Stimulated activated CD4-positive, alpha-beta T cell treated with anti-CD3 and anti-CD28 coated beads, TNF-alpha, amount 100 ng/mL, for 24 hours (primary cell): ENCODE measurements around the gene PHACTR1.

ENCODE experiments used
- DNase-seq, 3 experiments: peaks; one replicate each; pipeline ENCODE4 v3.0.0-alpha.2; 2020; ENCODE audit warnings: low read depth in 3 of 3

PHACTR1 gene

DNA sequence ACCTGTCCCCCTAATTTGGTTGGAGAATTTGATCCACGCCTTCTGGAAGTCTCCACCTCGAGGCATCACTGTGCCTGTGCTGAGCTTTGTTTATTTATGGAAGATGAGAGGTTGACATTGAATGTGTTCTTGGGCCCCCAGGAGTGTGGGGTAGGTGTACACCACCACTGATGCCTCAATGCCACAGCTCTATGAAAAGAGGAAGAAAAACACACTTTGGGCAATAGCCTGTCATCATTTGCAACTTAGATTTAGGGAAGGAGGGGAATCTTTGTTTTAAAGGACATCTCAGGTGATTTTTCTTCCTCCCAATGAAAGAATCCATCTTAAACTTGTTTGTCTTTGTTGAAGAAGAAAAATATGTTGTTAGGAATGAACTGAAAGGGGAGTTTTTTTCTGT, 569.1 kb downstream of the PHACTR1 start:
- DNase-seq = no peak

DNA sequence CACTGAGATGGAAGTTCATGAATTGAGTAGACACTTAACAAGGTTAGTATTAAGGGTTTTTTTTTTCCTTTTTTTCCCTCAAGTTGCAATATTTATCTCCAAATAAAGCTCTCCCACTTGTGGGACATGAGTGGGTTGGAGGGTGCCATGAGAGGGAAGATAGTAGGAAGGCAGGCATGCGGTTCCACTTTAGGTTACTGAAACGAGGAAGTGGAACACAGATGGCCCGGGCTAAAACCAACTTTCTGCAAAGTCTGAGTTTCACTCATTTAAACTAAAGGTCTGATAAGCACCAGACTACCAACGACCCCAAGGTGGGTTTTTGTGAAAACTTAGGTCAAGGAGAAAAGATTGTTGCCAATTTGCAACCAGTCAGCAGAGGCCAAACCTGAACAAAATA, 569.6 kb downstream of the PHACTR1 start:
- no peak for DNase-seq

DNA sequence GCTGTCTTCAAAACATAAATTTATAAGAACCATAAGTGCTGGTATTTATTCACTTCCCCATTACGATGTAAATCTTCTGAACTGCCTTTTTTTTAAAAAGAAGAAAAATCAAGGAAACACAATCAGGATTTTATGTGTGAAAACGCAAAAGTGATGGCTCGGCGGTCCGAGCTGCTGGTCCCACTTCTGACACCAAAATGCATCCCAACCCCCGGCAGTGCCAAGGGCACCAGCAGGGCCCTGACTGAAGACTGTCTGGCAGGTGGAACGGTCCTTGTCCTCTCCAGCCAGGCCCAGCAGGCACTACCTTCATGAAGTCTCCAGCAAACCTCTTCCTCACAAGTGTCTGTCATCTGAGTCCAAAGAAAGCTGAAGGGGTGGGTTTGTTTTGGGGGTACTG, 570.5 kb downstream of the PHACTR1 start:
- DNase-seq = no peak

DNA sequence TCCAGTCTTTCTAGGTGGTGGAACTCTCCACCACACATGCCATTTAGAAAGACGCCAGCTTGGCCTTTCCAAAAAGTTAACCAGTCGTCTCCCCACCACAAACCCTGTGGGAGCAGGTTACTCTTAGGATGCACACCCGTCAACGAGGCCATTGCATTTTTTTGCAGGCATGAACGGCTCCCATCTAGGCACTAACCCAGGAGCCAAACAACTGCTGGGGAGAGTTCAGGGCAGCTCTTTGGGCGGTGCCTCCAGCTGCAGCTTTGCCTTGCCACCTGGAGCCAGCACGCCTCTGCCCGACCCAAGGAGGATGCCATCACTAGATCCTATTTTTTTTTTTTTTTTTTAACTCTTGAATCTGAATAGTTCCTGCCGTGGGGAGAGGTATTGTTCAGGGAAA, 571.9 kb downstream of the PHACTR1 start:
- DNase-seq = no peak

DNA sequence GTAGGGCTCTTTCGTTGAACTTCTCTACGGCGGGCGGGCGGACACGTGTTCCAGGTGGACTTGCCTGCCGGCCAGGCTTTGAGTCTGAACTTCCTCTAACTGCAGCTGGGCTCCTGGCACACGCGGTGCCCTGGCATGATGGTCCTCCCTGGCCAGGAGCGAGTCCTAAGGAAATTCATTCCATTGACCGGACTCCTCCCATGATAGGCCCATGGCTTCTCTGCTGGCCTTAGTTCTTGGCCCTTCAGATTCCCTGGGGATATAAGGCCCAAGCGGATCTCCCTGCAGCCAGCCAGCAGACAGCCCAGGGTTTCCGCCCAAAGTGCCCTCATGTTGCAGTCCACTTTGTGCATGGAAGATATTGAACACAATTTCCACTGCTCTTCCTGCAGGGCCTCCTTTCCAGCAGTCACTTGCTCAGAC, 572.4 kb downstream of the PHACTR1 start:
- DNase-seq = no peak

DNA sequence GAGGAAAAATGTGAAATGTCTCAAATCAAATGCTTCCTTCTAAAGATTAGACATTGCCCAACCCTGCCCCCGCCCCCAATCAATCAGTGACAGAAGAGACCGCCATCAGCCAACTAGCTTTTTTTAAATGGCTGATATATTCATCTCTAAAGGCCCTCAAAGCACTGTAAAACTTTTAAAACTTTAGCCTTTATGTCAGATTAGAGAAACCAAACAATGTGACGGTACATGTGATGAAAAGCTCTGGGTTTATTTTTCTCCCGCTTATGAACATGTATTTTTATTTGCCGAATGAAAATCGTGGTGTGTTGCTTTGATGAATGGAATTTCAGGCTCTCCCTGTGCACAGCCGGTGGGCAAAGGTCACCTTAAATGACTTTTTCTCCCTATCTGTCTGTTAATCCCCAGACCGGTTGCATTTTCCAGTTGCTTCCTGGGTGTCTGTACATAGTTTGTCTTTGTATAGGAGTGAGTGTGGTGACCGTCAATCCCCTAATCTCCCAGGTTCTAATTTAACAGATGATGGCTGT, 573.3 kb downstream of the PHACTR1 start:
- DNase-seq = no peak

DNA sequence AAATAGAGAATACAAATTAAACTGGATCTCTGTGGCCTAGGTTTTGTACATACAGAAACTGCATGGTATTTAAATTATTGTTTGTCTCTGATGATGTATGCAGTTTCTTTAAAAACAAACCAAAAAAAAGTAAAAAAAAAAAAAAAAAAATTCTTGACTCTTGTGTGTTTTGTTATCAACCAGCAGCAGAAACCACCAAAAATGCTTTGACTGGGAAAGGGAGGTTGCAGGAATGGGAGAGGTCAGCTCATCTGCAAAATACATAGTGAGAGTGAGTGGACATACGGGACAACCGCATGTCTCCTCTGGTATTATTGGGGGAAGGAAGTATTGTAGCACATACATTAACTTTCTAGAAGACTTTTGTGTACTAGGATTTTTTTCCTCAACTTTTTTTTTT, 573.8 kb downstream of the PHACTR1 start:
- DNase-seq = no peak

DNA sequence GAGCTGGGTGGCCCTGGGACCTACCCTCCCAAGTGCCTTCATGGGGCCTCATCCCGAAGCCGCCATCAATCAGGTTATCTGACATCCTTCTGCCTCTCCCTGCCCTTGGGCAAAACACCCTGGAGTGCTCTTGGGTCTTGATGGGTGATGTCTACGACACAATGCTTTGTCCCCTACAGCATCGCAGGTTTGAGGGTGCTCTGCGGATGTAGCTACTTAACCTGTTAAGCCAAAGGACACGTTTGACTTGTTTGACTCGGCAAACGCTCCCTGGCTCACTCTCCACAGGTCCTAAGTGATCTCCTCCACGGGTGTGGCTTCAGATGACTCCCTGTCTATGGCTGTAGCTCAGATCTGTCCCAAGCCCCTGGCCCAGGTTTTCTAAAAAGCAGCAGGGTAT, 576.2 kb downstream of the PHACTR1 start:
- no peak for DNase-seq

DNA sequence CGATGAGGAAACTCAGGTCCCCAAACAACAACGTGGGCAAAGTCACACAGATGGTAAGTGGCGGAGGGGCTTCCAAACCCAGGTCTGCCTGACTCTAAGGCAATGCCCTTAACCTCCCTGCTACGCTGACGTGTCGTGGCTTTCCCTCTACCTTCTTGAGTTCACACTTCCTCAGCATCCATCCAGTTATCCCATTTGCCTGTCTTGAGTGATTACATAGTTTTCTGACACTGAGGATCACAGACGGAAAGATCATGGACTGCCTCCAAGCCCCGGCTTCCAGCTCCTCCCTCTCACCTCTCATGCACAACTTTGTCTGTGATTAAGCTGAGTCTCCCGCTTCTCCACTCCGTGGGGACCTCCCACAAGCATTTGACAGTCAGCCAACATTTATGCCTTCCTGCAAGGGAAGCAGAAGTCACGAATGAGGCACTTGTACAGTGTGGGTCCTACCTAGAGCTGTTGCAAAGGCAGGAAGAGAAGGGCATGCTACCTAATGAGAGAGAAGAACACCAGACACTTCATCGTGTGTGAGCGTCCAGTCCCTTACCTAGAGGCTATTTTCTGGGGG, 578.0 kb downstream of the PHACTR1 start:
- DNase-seq = no peak

DNA sequence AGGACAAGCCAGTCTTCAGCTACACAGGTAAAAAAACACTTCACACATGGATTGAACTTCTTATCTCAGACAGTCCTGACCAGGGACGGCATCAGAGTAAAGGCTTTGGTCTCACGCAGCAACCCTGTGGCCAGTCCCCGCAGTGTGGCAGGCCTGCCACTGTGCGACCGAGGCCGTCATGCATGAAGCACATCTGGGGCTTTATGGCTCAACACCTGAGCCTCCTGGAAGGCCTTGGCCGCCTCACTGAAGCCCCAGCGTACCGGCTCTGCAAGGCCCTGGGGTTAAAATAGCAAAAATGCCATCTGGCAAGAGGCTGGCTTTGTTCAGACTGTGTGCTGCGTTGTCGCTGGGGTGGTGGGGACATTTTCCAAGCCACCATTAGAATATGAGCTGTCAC, 579.0 kb downstream of the PHACTR1 start:
- no peak for DNase-seq

DNA sequence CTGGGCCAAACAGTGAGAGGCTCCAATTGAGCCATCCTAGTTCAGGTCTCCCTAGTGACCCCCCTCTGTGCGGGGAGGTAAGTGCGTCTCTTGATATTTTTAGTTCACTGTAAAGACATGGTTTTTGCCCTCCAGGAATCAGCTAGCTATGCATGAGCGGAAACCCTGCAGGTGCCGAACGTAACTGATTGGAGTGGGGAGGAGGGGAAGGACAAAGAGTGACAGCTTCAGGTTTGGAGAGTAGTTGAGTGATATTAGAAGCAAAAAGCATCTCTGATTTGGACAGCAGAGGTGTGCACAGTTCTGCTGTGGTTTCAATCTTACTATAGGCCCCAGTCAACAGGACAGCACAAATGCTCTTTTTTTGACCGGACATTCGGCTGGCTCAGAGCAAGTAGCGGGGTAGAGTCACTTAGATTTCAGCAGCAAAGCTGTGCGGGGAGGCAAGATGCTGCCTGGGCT, 580.0 kb downstream of the PHACTR1 start:
- DNase-seq = no peak

DNA sequence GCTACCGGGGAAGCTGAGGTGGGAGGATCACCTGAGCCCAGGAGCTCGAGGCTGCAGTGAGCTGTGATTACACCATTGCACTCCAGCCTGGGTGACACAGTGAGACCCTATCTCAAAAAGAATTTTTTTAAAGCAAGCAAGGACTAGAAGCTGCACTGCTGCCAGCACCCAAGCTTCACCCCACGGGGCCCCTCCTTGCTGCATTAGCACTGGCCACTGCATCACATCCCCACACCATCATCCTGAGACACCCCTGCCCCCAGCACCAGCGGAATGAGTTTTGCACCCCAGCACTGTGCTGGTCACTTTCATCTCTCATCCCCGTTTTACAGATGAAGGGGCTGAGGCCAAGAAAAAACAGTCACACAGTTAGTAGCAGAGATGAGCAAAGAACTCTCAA, 580.8 kb downstream of the PHACTR1 start:
- no peak for DNase-seq

DNA sequence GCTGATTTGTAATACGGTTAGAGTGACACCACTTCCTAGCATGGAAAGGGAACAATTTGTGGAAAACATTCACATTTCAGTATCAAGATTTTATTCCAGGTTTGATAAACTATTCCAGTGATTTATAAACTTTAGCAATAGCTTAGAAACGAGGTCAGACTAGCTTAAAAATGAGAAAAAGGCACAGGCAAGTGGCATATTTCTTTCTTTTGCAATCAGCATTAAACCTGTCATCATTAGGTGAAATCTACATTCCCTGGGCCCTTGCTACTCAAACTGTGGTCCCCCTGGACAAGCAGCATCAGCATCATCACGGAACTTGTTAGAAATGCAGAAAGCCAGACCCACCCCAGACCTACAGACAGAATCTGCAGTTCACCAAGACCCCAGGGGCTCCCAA, 581.9 kb downstream of the PHACTR1 start:
- DNase-seq = no peak

DNA sequence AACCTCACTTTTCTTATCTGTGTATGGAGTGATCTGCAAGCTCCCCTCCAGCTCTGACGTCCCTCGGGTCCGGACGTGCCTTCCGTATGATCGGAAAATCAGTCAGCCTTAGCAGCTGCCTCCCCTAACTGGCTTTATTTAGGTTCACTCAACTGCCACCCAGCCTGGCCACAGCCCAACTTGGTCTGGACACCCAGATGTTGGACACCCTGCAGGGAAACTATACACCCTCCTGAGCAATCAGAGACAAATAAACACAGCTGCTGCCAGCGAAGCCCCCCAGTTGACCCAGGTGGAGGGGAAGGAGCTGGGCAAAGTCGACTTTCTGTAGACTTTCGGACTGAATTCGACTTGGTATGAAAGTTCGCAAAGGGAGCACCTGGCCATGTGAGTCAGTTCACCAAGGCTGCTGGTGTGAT, 582.8 kb downstream of the PHACTR1 start:
- no peak for DNase-seq

DNA sequence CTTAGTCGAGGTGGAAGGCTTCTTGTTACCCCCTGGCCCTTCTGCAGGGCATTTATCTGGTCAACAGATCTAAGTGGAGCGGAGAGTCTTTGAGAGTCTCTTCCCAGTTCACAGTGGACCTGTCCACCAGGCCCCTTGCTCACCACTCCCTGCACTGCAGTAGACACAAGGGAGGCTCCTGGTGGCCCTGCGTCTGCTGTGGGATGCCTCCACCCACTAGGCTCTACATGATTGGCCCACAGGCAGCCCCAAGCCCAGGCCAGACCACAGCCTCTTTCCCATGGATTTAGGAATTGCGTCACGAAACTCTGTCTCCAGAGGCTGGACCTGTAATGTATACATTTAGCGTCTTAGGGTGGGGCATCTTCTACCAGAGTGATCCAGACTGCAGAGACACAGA, 583.4 kb downstream of the PHACTR1 start:
- DNase-seq = no peak

DNA sequence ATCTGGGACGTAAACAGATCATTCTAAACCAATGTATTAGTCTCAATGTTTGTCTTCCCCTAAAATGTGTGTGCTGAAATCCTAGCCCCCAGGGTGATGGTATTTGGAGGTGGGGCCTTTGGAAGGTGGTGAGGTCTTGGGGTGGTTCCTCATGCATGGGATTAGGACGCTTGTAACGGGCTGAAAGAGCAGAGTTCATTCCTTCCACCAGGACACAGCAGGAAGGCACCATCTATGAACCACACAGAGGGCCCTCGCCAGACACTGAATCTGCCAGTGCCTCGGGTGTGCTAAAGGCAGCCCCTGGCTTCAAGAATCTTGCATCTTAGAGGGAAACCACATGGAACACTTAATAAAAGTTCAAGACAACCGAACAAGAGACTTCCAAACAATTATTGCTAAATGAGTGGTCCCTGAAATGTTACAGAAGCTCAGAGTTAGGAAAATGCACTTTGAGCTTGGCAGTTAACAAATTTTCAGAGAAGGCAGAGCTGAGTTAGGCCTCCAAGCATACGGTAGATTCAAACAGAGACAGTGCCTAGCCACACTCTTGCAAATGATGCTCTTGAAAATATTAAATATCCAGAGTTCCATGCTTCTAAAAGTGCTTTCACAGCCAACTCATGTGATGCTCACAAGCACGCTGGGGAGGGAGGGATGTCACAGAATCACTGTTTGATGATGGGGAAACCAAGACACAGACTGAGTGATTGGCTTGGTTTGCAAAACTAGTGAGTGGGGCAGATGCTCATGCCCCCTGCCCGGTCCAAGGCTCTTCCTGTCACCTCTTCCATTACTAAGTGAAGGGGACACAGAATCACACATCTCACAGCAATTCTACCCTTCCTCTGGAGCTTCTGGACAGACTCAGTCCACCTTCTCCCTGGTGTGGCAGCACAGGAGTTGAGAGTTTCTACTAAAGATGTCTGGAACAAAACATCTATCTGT, 584.4 kb downstream of the PHACTR1 start:
- DNase-seq = no peak

DNA sequence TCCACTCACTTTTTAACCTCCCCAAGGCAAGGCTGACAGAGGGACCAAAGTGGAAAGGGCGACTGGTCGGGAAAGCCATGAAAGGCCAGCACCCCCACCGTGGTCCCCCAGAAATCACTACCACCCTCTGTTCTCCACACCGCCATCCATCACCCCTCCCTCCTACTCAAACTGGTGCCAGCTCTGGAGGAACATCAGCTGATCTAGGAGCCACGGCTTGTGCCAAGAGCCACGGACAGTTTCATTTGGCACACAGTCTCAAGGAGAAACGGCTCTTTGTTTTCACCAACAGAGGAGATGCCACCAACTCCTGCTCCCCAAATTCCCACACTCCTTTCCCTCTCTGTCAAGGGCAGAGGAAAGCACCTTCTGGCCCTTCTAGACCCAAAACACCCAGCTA, 585.7 kb downstream of the PHACTR1 start:
- DNase-seq = no peak

DNA sequence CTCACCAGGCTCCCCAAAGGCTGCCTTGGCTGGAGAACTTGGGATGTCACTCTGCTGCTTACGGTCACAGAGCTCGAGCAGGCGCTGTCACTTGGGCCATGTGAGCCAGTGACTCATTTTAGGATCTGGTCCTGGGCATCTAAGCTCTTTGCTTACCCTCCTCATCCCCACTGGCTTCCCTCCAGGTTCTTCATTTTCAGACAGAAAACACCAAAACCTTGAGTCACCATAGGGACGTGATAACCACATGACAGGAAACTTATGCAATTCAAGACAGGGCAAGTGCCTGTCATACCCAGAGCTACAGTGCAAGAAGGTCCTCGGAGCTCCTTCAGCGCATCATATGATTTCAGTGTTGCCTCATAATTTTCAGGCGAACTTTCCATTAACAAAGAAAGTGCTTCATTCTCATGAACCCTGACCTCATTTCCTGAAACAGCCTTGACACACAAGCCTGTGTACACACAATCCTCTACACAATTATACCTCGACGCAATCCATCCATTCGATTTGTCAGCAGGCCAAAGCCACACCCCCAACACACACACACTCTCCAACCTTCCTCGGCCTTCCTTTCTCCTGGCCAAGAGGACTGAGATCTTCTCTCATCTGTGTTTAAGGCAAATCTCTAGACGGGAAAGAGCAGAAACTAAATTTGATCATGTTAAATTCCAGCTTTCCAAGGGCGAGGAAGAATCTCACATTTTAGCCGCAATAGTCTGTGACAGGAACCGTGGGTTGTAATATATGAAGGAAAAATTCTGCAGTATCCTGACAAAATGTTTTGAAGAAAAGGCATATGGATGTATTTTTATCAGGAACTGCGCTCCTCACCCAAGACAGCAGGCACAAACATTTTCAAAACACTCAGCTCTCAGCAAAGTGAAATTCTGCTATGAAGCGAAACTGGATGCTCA, 586.4 kb downstream of the PHACTR1 start:
- peak; percentile 8 to 34 (median 12) for DNase-seq

DNA sequence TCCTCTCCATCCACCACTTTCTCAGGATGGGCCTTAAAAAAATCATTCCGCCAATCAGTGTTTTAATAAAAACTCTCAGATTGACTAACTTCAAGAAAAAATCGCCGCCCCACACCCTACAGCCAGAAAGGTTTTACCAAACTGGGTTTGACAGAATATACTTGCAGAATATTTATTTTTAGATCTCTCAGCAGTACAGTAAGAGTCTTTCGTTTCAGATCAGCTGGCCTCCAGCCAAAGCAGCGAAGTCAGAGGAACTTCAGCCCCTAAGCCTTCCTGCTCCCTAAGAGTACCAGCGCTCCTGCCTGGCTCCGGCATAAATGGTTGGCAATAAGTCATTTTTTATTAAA, 587.1 kb downstream of the PHACTR1 start:
- DNase-seq = peak in 1 of 3 experiments; percentile 35

DNA sequence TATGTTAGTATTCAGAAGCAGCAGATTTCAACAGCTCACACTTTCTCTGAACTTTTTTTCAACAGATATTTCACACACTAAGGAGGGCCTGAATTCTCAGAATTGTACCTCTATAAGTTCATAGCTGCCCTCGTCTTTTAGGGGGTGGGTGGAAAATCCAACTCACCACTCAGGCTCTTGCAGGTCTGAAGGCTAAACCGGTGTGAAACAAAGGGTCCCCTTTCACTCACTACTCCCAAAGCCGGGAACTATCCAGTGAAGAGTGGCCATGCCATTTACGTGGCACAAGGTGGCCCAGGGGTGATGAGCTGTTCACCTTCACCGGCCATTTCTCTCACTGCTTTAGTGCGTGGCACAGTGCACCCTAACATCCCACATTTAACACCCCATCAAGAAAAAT, 587.5 kb downstream of the PHACTR1 start:
- no peak for DNase-seq

DNA sequence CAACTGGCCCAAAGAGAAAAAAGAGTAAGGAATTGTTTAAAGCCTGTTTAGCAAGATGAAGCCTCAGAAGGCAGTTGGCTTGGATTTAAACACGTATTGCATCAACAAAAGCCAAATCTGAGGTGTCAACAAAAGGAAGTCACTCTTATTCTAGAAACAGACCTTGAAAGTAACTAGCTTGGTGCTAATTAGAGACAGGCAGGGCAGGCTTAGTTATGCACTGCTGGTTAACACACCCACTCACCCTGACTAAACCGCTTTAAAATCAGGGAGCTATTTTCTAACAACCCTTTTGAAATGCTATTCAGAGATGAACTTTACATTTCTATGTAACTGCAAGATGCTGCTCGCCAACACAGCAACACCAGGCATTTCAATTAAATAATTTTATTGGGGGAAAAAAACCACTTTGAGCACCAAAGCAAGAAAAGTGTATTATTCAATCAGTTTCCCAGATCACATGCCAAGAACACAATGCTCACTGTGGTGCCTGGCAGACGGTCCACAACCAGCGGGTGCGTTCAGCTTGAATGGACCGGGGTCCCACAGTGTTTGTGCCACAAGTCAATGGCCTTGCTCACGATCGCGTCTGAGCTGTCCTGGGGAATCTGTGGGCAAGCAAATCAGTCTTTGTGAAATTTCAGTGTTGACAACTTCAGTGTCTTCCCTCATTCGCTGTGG, 588.2 kb downstream of the PHACTR1 start:
- no peak for DNase-seq
